ENCODE measurements around the gene IL13. TPM values are rescaled to one million over a fixed set of nuclear protein-coding genes. Genes with fewer than 3 reads are reported as not detected.

IL13 gene
- total RNA-seq, 2 donors from 2014 or later = not detected

DNA sequence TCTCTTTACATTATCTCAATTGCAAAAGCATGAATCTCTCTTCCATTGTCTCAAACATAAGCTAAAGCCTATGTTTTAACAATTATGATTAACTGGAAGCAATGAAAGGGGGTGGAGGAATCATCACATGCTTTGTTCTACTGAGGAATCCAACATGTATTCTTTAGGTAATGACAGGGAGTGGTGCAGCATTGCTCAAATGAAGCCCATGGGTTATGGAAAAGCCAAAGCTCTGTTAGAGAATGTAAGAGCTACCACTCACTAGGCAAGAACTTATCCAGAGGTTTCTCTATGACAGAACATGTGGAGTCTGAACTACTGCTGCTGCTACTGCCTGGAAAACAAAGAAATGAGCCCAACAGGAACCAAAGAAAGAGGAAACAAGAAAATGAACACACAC lies 50.7 kb downstream of the IL13 start:
- Histone ChIP-seq H3K4me3 (ENCODE audit: low read length) (no peak overlapping the region), H3K27me3 (ENCODE audit: control insufficient read depth, insufficient read depth, low read length, poor library complexity, severe bottlenecking) (no peaks in the 10 kb centered on the region), H3K9me3 (ENCODE audit: control insufficient read depth, low read length) (no peaks in the 10 kb centered on the region), H3K27ac (ENCODE audit: low read depth, low read length) (no peak overlapping the region), H3K9ac (ENCODE audit: extremely low read depth, low read length, poor library complexity, severe bottlenecking) (no peak overlapping the region), H3K36me3 (ENCODE audit: control insufficient read depth, insufficient read depth, low read length) (peaks cover 11% of the 10 kb centered on the region), H3K4me1 (ENCODE audit: control insufficient read depth, insufficient read depth, low read length) (no peaks in the 10 kb centered on the region)
- TF ChIP-seq, protein P1, sequence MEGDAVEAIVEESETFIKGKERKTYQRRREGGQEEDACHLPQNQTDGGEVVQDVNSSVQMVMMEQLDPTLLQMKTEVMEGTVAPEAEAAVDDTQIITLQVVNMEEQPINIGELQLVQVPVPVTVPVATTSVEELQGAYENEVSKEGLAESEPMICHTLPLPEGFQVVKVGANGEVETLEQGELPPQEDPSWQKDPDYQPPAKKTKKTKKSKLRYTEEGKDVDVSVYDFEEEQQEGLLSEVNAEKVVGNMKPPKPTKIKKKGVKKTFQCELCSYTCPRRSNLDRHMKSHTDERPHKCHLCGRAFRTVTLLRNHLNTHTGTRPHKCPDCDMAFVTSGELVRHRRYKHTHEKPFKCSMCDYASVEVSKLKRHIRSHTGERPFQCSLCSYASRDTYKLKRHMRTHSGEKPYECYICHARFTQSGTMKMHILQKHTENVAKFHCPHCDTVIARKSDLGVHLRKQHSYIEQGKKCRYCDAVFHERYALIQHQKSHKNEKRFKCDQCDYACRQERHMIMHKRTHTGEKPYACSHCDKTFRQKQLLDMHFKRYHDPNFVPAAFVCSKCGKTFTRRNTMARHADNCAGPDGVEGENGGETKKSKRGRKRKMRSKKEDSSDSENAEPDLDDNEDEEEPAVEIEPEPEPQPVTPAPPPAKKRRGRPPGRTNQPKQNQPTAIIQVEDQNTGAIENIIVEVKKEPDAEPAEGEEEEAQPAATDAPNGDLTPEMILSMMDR (conservative IDR thresholded peaks at IDR 0.05) = no peak
- Mint-ChIP-seq H3K27ac (no peak overlapping the region), H3K4me3 (no peak overlapping the region), H3K4me1 (no peaks in the 10 kb centered on the region), H3K36me3 (ENCODE audit: low read depth) (peaks cover 10% of the 10 kb centered on the region), H3K9me3 (no peaks in the 10 kb centered on the region), H3K27me3 (ENCODE audit: insufficient read depth) (no peaks in the 10 kb centered on the region)
- DNase-seq = no peak

Other genes starting within 250 kb of the IL13 start
- gene IRF1, start 167.4 kb upstream of the IL13 start, total RNA-seq = 1 to 10 TPM; 5.6 to 7.3 TPM
- gene IL5, start 114.7 kb upstream of the IL13 start, total RNA-seq = not detected
- gene RAD50, start 101.2 kb upstream of the IL13 start, total RNA-seq = 10 to 100 TPM; 49.7 to 50.7 TPM
- gene IL4, start 15.8 kb downstream of the IL13 start, total RNA-seq = not detected
- gene KIF3A, start 79.4 kb downstream of the IL13 start, total RNA-seq = 10 to 100 TPM; 19.6 to 25.2 TPM
- 1 to 10 TPM; 1.2 to 1.3 TPM for gene CCNI2, start 89.3 kb downstream of the IL13 start, total RNA-seq
- 10 to 100 TPM; 49.0 to 56.7 TPM for gene SEPTIN8, start 119.1 kb downstream of the IL13 start, total RNA-seq
- under 1 TPM in 1 of 2 donors, not detected in 1; 0.13 TPM for gene SOWAHA, start 155.1 kb downstream of the IL13 start, total RNA-seq
- gene SHROOM1, start 172.5 kb downstream of the IL13 start, total RNA-seq = 10 to 100 TPM in 1 of 2 donors, 1 to 10 TPM in 1; 6.6 to 14.4 TPM
- gene GDF9, start 208.3 kb downstream of the IL13 start, total RNA-seq = under 1 TPM; 0.26 to 0.33 TPM
- 100 to 1,000 TPM; 261 to 286 TPM for gene UQCRQ, start 208.5 kb downstream of the IL13 start, total RNA-seq
- under 1 TPM; 0.92 to 0.95 TPM for gene LEAP2, start 215.5 kb downstream of the IL13 start, total RNA-seq